T follicular helper cell (primary cell): ENCODE results near the gene SLC25A5.
"Not testable (repeated sequence)": the region's sequence is repeated elsewhere in the genome, so short reads cannot be mapped to it uniquely, and the experiment has no call there.

Experiments used
- DNase-seq: peaks from one replicate; pipeline ENCODE4 v3.0.0-alpha.2; 2020; ENCODE audit warnings: low read depth

SLC25A5 gene

DNA sequence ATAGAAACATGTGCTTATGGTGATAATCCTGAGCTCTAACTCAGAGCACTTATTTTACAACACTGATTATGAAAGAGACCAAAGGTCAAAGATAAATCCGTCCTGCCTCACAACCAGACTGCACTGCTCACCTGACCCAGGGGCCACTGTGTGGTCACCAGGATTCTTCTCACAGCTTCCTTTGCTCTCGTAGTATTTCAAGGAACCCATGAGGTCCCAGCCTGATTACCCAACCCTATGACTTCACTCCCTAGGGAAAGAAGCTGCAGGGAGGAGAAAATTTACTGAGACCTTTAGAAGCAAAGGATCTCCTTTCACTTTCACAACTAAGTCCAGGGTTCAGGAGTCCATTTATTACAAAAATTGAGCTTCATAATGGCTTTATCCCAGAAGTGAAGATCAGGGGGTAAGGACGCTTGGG lies 9.6 kb downstream of the SLC25A5 start:
- no peak for DNase-seq

DNA sequence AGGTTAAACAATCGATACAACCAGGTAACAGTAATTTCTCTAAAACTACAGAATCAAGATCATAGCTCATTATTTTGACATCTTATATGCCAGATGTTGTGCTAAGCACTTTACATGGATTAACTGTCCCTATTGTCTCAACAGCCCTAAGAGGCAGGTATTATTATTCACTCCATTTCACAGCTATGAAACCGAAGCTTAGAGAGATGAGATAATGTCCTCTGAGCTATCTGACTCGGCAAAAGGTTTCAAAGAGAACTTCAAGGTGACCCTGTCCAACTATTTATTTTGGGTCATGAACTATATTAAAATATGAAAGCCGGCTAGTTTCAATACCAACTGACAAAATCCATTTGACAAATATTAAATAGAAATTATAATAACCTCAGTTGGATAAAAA lies 10.3 kb downstream of the SLC25A5 start:
- no peak for DNase-seq

DNA sequence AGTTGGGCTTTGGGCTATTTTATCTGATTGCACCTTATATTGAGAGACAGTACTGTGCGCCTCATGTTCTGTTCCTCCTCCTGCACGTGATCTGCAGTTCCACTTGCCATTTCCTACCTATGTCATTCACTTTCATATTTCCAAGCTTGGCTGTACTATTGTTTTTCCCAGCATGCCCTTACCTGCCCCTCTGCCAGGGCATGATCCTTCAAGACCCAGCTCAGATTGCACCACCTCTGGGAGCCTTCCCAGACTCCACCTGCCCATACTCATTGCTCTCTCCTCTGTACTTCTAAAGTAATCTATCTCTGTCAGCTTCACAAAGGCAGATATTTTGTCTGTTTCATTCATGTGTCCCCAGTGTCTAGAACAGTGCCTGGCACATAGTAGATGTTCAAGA lies 11.6 kb downstream of the SLC25A5 start:
- no peak for DNase-seq

DNA sequence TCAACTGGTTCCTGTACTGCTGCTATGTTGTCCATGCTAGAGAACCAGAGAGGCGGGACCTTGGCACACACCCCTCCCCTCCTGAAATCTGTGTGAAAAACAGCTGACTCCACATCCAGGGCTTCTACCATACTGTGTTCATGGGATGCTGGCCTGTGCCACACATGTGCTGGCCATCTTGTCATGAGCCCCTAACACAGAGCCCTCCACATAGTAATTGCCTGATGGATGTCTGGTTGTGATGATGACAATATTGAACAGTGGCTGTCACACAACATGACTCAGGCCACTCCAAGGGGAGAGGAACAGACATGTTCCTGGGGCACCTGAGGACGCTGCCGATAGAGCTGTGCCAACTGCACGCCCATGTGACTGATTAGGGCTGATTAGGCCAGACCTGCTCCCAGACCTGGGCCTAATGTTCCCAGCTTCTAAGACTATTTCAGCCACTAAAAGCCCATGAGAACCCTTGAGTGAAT lies 13.1 kb downstream of the SLC25A5 start:
- no peak for DNase-seq

DNA sequence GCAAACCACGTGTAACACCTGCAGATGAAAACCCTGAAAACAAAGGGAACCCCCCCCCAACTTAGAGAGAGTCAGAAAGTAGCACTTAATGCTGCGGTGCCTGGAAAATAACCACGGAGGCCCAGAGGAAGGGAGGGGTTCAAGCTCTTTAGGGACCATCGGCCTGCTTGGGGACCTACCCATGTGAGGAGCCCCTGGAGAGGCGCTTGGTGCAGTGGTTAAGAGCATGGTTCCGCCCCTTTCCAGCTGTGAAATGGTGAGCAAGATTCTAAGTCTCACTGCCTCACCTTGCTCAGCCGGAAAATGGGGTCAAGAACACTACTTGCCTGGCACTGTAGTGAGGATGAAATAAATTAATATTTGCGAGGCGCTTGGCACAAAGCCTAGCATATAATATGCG lies 13.8 kb downstream of the SLC25A5 start:
- DNase-seq, result no peak

DNA sequence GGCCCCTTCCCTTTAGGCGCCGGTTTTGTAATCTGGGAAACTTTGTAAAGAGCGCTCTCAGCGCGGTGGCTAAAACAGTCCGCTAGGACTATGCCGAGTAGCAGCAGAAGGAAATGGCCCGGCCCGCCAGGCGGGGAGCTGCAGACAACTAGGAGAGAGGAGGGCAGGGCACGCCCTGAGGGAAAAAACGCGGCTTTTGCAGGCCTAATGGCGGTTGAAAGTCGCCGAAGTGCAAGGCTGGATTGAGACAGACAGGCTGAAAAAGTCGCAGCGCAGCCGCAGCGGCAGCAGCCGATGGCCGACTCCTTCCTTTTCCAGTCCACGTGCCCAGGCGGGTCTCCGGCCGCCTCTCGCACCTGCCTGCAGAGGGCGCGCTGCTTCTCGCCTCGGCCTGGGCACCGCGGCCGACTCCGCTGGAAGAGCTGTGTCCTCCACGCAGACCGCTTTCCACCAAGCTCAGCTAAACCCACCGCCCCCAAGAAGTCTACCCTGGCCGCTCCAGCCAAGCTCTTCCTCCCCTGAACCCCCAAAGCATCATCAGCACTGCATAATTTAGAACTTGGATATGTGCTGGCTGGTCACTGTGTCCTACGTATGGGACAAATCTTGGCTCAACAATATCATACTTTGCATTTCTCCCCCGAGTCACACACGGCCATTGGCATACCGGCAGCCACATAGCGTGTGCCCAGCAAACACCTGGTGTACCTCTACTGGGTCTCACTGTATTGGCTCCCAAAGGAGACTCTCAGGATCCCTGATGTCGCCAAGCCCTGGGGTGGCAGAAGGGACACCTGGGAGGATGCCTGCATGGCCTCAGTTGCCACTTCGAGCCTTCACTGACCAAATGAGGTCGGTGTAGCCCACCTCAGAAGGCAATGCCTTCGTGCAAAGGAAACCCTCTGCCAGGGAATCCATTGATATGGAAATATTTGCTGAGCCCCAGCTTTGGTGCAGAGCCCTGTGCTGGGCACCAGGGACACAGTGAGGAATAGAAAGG lies 14.5 kb downstream of the SLC25A5 start:
- peak; percentile 35 for DNase-seq

DNA sequence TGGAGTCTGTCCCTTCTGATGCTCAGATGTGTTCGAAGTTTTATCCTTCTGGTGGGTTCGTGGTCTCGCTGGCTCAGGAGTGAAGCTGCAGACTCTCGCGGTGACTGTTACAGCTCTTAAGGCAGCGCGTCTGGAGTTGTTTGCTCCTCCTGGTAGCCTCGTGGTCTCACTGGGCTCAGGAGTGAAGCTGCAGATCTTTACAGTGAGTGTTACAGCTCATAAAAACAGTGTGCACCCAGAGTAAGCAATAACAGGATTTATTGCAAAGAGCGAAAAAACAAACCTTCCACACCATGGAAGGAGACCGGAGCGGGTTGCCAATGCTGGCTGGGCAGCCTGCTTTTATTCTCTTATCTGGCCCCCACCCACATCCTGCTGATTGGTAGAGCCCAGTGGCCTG lies 18.5 kb downstream of the SLC25A5 start:
- no peak for DNase-seq

DNA sequence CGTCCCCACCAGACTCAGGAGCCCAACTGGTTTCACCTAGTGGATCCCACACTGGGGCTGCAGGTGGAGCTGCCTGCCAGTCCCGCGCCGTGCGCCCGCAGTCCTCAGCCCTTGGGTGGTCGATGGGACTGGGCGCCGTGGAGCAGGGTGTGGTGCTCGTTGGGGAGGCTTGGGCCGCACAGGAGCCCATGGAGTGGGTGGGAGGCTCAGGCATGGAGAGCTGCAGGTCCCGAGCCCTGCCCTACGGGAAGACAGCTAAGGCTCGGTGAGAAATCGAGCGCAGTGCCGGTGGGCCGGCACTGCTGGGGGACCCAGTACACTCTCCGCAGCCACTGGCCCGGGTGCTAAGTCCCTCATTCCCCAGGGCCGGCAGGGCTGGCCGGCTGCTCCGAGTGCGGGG lies 19.5 kb downstream of the SLC25A5 start:
- not testable (repeated sequence) for DNase-seq

DNA sequence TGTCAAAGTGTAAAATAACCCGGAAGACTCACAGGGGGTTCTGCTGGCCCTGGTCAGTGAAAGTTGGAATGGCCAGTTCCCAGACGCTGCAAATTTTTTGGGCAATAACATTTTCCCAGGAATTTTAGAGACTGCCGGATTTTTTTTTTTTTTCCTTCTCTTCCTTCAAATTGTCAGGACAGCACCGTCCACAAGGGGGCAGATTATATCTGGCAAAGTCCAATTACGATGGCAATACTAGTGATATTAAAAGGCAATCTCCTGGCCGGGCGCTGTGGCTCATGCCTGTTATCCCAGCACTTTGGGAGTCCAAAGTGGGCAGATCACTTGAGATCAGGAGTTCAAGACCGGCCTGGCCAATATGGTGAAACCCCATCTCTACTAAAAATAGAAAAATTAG lies 20.5 kb downstream of the SLC25A5 start:
- peak; percentile 31 for DNase-seq

DNA sequence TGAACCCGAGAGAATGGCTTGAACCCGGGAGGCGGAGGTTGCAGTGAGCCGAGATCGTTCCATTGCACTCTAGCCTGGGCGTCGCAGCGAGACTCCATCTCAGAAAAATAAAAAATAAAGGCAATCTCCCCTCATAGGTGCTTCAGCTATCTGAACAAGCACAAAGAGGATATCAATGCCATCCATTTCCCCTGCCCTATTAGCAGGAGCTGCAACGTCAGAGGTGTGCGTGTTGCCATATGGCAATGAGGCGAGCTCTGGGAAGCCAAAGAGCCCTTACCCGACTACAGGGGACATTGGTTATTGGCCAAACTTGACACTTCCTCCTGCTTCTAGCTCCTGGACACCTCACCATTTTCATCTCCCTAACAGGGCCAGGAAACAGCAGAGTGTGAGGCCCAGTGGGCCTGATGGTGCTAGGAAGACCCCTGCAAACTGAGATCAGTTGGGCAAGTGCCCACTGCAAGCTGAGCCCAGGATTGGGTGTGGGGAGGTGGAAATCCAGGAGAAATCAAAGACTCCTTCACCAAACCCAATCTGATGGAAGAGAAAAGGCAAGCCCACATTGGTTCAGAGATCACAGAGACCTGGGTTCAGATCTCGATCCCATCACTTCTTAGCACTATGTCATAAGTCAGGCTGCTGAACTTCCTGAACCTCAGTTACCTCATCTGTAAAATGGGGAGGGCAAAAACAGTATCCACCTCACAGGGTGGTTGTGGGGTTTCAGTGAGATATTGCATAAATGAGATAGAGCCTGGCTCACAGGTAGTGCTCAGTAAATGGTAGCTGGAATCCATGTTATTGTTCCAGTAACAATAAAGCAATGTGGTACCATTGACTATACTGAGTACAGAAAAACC lies 21.2 kb downstream of the SLC25A5 start:
- DNase-seq, result no peak

DNA sequence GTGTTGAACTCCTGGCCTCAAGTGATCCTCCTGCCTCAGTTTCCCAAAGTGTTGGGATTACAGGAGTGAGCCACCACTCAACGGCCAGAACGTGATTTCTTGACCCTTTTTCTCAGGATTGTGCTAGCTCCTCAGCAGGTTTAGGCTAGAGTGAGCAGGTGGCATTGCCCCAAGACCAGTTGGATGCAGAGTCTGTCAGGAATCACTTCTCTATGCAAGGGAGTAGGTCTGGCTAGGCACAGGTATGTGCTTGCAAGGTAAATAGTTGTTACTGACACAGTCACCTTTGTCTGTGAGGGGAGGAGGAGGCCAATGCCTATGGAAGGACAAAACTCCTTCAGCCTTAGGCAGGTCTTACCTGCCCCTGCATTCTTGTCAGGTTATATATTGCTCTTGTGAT lies 24.2 kb downstream of the SLC25A5 start:
- DNase-seq, result no peak

DNA sequence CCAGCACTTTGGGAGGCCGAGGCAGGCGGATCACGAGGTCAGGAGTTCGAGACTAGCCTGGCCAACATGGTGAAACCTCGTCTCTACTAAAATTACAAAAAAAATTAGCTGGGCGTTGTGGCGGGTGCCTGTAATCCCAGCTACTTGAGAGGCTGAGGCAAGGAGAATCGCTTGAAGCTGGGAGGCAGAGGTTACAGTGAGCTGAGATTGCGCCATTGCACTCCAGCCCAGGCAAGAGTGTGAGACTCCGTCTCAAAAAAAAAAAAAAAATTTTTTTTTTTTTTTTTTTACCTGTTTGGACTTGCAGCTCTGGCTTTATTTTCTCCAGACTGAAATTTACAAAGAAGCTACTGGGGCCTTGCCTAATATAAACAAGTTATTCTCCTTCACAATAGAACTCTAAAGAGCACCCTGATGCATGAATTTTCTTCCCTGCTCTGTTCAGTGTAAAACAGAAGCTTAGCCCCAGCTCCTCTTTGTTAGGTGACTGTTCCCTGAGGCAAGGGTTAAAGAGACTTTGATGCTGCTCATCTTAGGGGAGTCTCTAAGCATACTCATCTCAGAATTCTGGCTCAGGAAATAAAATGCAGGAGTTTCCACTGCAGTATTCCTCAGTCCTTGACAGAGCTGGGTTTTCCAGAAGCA lies 25.7 kb downstream of the SLC25A5 start:
- not testable (repeated sequence) for DNase-seq

DNA sequence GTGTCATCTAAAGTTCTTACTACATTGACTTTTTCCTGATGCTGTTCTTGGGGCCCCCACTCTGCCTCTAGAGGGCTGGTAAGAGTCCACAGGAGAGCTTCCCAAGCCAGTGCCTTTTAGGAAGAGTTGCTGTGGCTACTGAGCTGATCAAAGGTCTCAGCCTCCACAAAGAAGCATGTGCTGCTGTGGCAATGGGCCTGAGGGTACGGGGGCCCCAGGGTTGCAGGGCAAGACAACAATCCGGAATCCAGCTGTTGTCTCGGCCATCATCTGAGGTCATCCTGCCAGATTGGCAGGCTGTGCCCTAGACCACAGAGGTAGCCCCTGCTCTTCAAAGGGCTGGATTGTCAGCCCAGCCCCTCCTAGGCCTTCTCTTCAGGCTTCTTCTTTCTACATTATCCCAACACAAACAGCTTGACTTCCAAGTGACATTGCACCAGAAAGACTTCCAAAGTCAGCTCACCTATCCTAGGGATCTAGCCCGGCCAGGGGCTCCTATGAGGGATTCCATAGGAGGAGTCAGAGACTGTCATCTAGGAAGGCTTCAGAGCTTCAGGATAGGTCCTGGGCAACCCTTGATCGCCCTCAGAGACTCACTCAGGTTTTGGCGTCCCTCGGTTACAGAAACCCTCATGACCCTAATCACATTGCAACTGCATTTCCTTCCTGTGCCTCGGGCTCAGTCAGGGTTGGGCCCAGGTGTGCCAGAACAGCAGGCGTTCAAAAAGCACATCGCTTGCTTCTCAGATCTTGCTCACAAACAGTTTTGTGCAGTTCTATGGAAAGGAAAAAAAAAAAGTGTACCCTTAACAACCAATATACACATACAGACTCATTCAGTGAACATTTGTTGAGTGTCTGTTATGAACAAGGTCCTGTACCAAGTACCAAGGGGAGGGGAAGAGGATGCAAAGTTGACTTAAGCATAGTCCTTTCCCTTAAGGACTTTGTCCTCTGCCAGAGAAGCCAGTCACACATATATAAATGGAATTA lies 27.8 kb downstream of the SLC25A5 start:
- no peak for DNase-seq

DNA sequence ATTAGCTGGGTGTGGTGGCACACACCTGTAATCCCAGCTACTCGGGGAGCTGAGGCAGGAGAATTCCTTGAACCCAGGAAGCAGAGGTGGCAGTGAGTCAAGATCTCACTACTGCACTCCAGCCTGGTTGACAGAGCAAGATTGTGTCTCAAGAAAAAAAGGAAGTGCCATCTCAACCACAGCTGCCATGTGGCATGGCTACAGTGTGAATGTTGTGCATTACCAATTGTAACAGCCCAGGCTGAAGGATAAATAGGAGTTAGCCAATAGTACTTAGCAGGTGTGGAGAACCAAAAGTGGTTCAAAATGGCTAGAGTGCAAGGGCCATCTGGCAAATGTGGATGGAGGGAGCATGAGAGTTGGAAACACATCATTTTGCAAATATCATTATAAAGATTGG lies 28.9 kb downstream of the SLC25A5 start:
- no peak for DNase-seq

DNA sequence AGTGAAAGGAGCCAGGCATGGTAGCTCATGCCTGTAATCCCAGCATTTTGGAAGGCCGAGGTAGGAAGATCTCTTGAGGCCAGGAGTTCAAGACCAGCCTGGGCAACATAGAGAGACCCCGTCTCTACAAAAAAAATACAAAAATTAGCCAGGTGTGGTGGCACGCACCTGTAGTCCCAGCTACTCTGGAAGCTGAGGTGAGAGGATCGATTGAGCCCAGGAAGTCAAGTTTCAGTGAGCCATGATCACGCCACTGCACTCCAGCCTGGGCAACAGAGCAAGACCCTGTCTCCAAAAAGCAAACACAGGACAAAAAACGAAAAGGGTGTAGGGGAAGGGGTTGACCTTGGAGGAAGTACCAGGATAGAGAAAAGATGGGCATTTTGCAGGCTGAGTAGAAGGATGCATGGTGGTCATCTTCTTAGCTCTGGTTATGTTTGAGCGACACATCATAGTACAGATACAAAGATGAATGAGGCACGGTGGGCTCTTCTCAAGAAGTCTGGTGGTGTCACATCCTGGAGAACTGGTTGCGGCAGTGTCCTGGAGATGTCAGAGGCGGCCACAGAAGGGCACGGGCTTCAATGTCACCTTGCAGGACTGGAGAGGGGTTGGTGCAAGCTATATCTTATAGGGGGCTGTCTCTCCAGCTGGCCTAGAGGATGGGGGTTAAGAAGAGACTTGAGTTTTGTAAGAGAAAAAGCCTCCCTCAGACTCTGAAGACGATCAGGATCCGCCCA lies 32.0 kb downstream of the SLC25A5 start:
- no peak for DNase-seq

DNA sequence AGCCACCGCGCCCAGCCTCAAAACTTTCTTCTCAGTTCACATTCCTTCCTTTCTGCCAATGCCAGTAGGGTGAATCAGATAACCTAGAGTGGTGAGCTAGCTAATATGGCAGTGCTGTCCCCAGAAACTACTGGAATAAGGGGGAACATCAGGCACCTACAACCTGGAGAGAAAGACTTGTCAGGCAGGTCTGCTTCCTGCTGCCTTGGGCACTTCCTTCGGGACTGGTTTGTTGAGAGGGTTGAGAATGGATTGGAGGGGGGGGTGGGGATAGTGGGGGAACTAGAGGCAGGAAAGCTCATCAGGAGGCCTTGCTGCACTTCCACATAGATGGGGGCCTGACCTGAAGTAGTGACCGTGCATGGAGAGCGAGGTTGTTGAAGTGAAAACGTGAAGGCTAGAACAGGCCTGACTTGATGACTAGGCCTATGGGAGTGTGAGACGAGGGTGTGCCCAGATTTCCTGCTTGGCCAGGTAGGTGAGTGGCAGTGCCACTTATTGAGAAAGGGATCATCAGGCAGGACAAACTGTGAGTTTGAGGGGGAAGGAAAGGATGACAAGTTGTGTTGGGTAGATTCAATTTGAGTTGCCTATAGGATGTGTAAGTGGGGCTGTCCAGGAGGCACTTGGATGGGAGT lies 33.4 kb downstream of the SLC25A5 start:
- no peak for DNase-seq

DNA sequence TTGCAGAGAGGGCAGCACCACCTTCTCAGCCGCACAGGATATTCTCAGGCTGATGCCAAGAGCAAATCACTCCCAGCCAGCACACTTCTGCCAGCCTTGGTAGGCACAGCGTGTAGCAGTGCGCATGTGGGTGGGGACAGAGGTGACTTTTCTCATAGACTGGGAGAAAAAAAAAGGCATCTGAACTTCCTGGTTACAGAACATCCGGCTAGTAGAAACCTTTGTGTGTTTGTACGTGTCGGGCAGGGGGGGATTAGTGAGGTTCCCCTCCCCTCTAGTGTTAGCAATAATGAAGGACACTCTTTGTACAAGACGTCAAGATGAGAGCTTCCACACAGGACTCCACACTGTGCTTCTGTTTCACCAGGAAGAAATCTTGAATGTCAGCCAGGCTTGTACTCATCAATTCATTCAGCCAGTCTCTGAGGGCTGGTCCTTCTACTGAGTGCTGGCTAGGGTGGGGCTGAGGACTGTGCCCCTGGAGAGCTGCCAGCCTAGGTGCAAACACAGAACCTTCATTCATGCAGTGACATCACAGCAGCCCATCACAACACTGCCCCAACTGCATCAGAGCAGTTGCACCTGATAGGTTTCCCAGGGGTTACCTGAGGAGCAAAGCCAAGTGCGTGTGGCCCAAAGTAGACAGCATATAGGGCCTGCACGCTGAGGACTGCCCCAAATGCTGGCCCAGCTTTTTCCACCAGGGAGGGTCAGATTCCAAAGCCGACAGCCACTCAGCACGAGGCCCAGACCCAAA lies 34.7 kb downstream of the SLC25A5 start:
- DNase-seq, result peak; percentile 21

DNA sequence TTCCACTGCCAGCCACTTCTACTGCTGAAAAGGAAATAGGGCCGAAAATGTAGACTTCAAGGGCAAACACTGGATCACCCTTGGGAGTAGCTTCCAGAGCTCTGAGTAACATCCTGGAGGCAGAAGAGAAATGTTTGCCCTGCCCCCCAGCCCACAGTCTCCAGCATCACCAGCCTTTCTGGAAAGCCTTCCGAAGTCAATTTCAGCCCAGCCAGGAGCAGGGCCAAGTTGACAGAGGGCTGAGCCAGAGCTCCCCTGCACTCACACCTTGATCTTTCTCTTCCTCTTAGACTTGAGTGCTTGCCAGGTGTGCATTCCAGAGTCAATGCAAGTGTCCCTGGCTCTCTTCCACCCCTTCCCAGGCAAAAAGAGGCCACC lies 35.2 kb downstream of the SLC25A5 start:
- no peak for DNase-seq

DNA sequence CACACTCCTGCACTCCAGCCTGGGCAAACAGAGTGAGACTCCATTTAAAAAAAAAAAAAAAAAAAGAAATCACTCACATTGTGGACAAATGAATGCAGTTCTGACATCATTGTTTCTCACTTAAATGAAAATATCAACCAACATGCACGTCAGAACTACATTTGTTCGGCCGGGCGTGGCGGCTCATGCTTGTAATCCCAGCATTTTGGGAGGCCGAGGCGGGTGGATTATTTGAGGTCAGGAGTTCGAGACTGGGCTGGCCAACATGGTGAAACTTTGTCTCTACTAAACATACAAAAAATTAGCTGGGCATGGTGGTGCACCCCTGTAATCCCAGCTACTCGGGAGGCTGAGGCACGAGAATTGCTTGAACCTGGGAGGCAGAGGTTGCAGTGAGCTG lies 36.9 kb downstream of the SLC25A5 start:
- not testable (repeated sequence) for DNase-seq
